SK-N-SH treated with all-trans-retinoic acid at 6 μM for 48 hours (cell line): Measurements from ENCODE around the gene CWC27.

Experiments used
- ATAC-seq: fragments of 200-7000 bp; cut with Tn5 transposase; 3 replicates; pipeline ENCODE4 v1.9.1; 2020; ENCODE audit warnings: mild to moderate bottlenecking, moderate library complexity
- ARNTL ChIP-seq: fragments of 450-650 bp; formaldehyde crosslinking; IDR thresholded peaks from 2 replicates; pipeline ENCODE4 v1.5.0; 2020; ENCODE audit warnings: low read depth, mild to moderate bottlenecking, moderate library complexity, borderline replicate concordance
- BACH2 ChIP-seq: fragments of 250-450 bp; sonication (Bioruptor Pico); IDR thresholded peaks from 2 replicates; pipeline ENCODE4 v1.9.0; 2021; ENCODE audit warnings: mild to moderate bottlenecking, borderline replicate concordance
- CSDC2 ChIP-seq: fragments of 250-450 bp; sonication (Bioruptor Pico); IDR thresholded peaks from 2 replicates; pipeline ENCODE4 v1.5.0; 2020; ENCODE audit warnings: mild to moderate bottlenecking, moderate library complexity
- ESRRG ChIP-seq: fragments of 250-450 bp; sonication (Bioruptor Pico); IDR thresholded peaks from 2 replicates; pipeline ENCODE4 v1.6.1; 2021; ENCODE audit warnings: mild to moderate bottlenecking
- GLIS3 ChIP-seq: fragments of 250-450 bp; sonication (Bioruptor Pico); IDR thresholded peaks from 2 replicates; pipeline ENCODE4 v1.5.0; 2020; ENCODE audit warnings: mild to moderate bottlenecking, moderate library complexity
- ISL1 ChIP-seq: fragments of 250-450 bp; sonication (Bioruptor Pico); IDR thresholded peaks from 2 replicates; pipeline ENCODE4 v2.1.2; 2022; ENCODE audit warnings: mild to moderate bottlenecking, moderate library complexity
- PPARA ChIP-seq: fragments of 250-450 bp; sonication (Bioruptor Pico); IDR thresholded peaks from 2 replicates; pipeline ENCODE4 v1.5.0; 2020; ENCODE audit warnings: mild to moderate bottlenecking, borderline replicate concordance
- RARB ChIP-seq: fragments of 250-450 bp; sonication (Bioruptor Pico); IDR thresholded peaks from 2 replicates; pipeline ENCODE4 v1.8.0; 2021; ENCODE audit warnings: mild to moderate bottlenecking, moderate library complexity
- SNAI2 ChIP-seq: fragments of 250-450 bp; sonication (Bioruptor Pico); IDR thresholded peaks from 2 replicates; pipeline ENCODE4 v1.5.0; 2020; ENCODE audit warnings: mild to moderate bottlenecking, moderate library complexity
- TCF4 ChIP-seq: fragments of 250-450 bp; sonication (Bioruptor Pico); IDR thresholded peaks from 2 replicates; pipeline ENCODE4 v1.8.0; 2021; ENCODE audit warnings: mild to moderate bottlenecking, moderate library complexity, borderline replicate concordance
- TOX ChIP-seq: fragments of 250-450 bp; sonication (Bioruptor Pico); IDR thresholded peaks from 2 replicates; pipeline ENCODE4 v1.8.0; 2021; ENCODE audit warnings: mild to moderate bottlenecking, moderate library complexity, borderline replicate concordance
- ZC3H10 ChIP-seq: fragments of 250-450 bp; sonication (Bioruptor Pico); IDR thresholded peaks from 2 replicates; pipeline ENCODE4 v1.5.1; 2021; ENCODE audit warnings: mild to moderate bottlenecking, moderate library complexity
- ZFP3 ChIP-seq: fragments of 250-450 bp; sonication (Bioruptor Pico); IDR thresholded peaks from 2 replicates; pipeline ENCODE4 v1.5.0; 2020; ENCODE audit warnings: mild to moderate bottlenecking, moderate library complexity
- ZFP30 ChIP-seq: fragments of 450-650 bp; formaldehyde crosslinking; IDR thresholded peaks from 2 replicates; pipeline ENCODE4 v1.5.0; 2022; ENCODE audit warnings: mild to moderate bottlenecking, moderate library complexity
- ZNF565 ChIP-seq: fragments of 450-650 bp; formaldehyde crosslinking; conservative IDR thresholded peaks from 2 replicates; pipeline ENCODE4 v1.5.0; 2020; ENCODE audit warnings: low read depth, mild to moderate bottlenecking, moderate library complexity
- ZNF70 ChIP-seq: fragments of 450-650 bp; formaldehyde crosslinking; IDR thresholded peaks from 2 replicates; pipeline ENCODE4 v1.5.0; 2020; ENCODE audit warnings: mild to moderate bottlenecking, moderate library complexity
- ZNF8 ChIP-seq: fragments of 450-650 bp; formaldehyde crosslinking; IDR thresholded peaks from 2 replicates; pipeline ENCODE4 v1.5.0; 2020; ENCODE audit warnings: mild to moderate bottlenecking, moderate library complexity
- TF ChIP-seq, protein P1 (sequence below): fragments of 250-450 bp; sonication (Bioruptor Pico); IDR thresholded peaks from 2 replicates; pipeline ENCODE4 v1.8.0; 2020; ENCODE audit warnings: mild to moderate bottlenecking, moderate library complexity, borderline replicate concordance
- TF ChIP-seq, protein P2 (sequence below): fragments of 250-450 bp; sonication (Bioruptor Pico); IDR thresholded peaks from 2 replicates; pipeline ENCODE4 v1.5.0; 2020; ENCODE audit warnings: mild to moderate bottlenecking, moderate library complexity
- TF ChIP-seq, protein P3 (sequence below): fragments of 250-450 bp; sonication (Bioruptor Pico); IDR thresholded peaks from 2 replicates; pipeline ENCODE4 v1.5.1; 2020; ENCODE audit warnings: low read depth, mild to moderate bottlenecking, moderate library complexity
- TF ChIP-seq, protein P4 (sequence below): fragments of 250-450 bp; sonication (Bioruptor Pico); IDR thresholded peaks from 2 replicates; pipeline ENCODE4 v1.8.0; 2021; ENCODE audit warnings: low read depth, mild to moderate bottlenecking, moderate library complexity, borderline replicate concordance
- TF ChIP-seq, protein P5 (sequence below): fragments of 250-450 bp; sonication (Bioruptor Pico); IDR thresholded peaks from 2 replicates; pipeline ENCODE4 v1.5.1; 2021; ENCODE audit warnings: mild to moderate bottlenecking, moderate library complexity

Gene CWC27

DNA sequence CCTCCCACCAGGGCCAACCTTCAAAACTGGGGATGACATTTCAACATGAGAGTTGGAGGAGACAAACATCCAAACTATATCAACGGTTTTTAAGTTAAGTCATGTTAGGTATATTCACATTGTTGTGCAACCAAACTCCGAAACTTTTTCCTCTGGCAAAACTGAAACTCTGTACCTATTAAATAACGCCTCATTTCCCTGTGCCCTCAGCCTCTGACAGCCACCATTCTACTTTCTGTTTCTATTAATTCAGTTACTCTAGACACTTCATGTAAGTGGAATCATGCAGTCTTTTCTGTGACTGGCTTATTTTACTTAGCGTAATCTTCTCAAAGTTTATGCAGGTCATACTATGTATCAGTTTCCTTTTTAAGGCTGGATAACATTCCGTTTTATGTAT, 85.0 kb downstream of the CWC27 start:
- no peak for TF ChIP-seq RARB
- TF ChIP-seq, protein P1, sequence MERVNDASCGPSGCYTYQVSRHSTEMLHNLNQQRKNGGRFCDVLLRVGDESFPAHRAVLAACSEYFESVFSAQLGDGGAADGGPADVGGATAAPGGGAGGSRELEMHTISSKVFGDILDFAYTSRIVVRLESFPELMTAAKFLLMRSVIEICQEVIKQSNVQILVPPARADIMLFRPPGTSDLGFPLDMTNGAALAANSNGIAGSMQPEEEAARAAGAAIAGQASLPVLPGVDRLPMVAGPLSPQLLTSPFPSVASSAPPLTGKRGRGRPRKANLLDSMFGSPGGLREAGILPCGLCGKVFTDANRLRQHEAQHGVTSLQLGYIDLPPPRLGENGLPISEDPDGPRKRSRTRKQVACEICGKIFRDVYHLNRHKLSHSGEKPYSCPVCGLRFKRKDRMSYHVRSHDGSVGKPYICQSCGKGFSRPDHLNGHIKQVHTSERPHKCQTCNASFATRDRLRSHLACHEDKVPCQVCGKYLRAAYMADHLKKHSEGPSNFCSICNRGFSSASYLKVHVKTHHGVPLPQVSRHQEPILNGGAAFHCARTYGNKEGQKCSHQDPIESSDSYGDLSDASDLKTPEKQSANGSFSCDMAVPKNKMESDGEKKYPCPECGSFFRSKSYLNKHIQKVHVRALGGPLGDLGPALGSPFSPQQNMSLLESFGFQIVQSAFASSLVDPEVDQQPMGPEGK (CRISPR knock-in tag): no peak
- no peak for TF ChIP-seq PPARA (CRISPR knock-in tag)
- no peak for TF ChIP-seq ZFP30 (CRISPR knock-in tag)
- no peak for TF ChIP-seq ZNF8 (CRISPR knock-in tag)
- TF ChIP-seq ISL1: no peak
- no peak for TF ChIP-seq SNAI2
- TF ChIP-seq, protein P2, sequence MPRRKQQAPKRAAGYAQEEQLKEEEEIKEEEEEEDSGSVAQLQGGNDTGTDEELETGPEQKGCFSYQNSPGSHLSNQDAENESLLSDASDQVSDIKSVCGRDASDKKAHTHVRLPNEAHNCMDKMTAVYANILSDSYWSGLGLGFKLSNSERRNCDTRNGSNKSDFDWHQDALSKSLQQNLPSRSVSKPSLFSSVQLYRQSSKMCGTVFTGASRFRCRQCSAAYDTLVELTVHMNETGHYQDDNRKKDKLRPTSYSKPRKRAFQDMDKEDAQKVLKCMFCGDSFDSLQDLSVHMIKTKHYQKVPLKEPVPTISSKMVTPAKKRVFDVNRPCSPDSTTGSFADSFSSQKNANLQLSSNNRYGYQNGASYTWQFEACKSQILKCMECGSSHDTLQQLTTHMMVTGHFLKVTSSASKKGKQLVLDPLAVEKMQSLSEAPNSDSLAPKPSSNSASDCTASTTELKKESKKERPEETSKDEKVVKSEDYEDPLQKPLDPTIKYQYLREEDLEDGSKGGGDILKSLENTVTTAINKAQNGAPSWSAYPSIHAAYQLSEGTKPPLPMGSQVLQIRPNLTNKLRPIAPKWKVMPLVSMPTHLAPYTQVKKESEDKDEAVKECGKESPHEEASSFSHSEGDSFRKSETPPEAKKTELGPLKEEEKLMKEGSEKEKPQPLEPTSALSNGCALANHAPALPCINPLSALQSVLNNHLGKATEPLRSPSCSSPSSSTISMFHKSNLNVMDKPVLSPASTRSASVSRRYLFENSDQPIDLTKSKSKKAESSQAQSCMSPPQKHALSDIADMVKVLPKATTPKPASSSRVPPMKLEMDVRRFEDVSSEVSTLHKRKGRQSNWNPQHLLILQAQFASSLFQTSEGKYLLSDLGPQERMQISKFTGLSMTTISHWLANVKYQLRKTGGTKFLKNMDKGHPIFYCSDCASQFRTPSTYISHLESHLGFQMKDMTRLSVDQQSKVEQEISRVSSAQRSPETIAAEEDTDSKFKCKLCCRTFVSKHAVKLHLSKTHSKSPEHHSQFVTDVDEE (CRISPR knock-in tag): no peak
- no peak for TF ChIP-seq GLIS3
- no peak for TF ChIP-seq ZNF565 (CRISPR knock-in tag)
- no peak for TF ChIP-seq CSDC2 (CRISPR knock-in tag)
- ATAC-seq: no peak

DNA sequence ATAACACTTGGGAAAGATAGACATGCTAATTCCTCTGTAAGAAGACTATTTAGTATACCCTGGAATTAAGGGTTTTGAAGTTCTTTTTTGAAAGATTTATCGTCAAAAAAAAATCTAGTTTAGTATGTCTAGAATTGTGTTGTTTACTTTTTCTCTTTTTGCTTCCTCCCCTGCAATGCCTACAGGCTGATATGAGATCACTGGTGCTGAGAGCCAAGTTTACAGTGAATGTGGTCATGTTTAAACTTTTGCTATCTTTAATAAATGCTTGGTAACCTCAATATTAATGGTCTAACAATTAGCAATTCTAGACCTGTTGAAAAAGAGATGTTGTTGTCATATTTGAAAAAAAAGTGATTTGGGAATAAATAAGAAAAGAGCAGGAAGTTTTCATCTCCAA, 86.1 kb downstream of the CWC27 start:
- no peak for ATAC-seq
- no peak for TF ChIP-seq TOX
- no peak for TF ChIP-seq BACH2 (CRISPR knock-in tag)
- TF ChIP-seq ZFP30 (CRISPR knock-in tag): no peak
- TF ChIP-seq, protein P3, sequence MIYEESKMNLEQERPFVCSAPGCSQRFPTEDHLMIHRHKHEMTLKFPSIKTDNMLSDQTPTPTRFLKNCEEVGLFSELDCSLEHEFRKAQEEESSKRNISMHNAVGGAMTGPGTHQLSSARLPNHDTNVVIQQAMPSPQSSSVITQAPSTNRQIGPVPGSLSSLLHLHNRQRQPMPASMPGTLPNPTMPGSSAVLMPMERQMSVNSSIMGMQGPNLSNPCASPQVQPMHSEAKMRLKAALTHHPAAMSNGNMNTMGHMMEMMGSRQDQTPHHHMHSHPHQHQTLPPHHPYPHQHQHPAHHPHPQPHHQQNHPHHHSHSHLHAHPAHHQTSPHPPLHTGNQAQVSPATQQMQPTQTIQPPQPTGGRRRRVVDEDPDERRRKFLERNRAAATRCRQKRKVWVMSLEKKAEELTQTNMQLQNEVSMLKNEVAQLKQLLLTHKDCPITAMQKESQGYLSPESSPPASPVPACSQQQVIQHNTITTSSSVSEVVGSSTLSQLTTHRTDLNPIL (CRISPR knock-in tag): no peak
- TF ChIP-seq, protein P4, sequence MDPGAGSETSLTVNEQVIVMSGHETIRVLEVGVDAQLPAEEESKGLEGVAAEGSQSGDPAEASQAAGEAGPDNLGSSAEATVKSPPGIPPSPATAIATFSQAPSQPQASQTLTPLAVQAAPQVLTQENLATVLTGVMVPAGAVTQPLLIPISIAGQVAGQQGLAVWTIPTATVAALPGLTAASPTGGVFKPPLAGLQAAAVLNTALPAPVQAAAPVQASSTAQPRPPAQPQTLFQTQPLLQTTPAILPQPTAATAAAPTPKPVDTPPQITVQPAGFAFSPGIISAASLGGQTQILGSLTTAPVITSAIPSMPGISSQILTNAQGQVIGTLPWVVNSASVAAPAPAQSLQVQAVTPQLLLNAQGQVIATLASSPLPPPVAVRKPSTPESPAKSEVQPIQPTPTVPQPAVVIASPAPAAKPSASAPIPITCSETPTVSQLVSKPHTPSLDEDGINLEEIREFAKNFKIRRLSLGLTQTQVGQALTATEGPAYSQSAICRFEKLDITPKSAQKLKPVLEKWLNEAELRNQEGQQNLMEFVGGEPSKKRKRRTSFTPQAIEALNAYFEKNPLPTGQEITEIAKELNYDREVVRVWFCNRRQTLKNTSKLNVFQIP (CRISPR knock-in tag): no peak
- no peak for TF ChIP-seq ARNTL (CRISPR knock-in tag)
- TF ChIP-seq TCF4 (CRISPR knock-in tag): no peak
- TF ChIP-seq ZNF70 (CRISPR knock-in tag): no peak
- no peak for TF ChIP-seq PPARA (CRISPR knock-in tag)
- TF ChIP-seq, protein P1 (CRISPR knock-in tag): no peak
- no peak for TF ChIP-seq ZNF565 (CRISPR knock-in tag)
- no peak for TF ChIP-seq ZC3H10 (CRISPR knock-in tag)
- TF ChIP-seq, protein P2 (CRISPR knock-in tag): no peak
- no peak for TF ChIP-seq ZFP3
- TF ChIP-seq ESRRG (CRISPR knock-in tag): no peak
- TF ChIP-seq, protein P5, sequence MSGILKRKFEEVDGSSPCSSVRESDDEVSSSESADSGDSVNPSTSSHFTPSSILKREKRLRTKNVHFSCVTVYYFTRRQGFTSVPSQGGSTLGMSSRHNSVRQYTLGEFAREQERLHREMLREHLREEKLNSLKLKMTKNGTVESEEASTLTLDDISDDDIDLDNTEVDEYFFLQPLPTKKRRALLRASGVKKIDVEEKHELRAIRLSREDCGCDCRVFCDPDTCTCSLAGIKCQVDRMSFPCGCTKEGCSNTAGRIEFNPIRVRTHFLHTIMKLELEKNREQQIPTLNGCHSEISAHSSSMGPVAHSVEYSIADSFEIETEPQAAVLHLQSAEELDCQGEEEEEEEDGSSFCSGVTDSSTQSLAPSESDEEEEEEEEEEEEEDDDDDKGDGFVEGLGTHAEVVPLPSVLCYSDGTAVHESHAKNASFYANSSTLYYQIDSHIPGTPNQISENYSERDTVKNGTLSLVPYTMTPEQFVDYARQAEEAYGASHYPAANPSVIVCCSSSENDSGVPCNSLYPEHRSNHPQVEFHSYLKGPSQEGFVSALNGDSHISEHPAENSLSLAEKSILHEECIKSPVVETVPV (CRISPR knock-in tag): no peak
- TF ChIP-seq SNAI2: no peak
- TF ChIP-seq, all 23 proteins: peak for 0
